ENCODE measurements around the gene KAZN.

The KAZN gene

DNA sequence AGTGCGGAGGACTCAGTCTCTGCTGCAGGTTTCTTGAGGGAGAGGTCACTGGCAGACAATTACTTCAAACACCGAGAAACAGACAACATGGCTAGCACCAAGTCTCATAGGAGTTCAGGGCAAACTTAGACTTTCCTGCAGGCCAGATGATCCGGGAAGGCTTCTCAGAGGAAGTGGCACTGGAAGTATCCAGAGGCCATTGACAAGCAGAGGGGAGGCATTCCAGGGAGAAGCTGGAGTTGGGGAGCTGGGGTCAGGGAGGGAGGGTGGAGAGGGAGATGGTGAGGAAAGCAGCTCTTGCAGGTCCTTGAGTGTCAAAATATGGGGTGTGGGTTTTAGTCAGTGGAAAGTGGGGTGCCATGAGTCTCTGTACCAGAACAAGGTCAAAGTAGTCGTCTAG is 147.9 kb downstream of the KAZN start:
- no peak for DNase-seq

DNA sequence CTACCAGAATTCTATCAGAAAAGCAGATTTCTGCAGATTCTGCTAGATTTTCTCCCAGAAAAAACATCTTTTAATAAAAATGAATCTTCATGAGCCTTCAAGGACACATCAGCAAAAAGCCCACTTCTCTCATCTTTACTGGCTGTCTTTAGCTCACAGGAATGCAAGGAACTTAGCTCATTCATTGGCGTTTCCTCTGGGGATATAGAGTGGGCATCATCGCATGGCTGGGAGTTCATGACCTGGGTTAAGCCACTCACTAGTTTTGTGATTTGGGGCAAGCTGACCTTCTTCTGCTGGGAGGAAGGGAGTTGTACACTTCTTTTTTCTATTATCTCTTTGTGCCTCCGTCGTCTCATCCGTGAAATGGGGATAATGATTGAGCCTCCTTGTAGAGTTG is 149.7 kb downstream of the KAZN start:
- DNase-seq = no peak

DNA sequence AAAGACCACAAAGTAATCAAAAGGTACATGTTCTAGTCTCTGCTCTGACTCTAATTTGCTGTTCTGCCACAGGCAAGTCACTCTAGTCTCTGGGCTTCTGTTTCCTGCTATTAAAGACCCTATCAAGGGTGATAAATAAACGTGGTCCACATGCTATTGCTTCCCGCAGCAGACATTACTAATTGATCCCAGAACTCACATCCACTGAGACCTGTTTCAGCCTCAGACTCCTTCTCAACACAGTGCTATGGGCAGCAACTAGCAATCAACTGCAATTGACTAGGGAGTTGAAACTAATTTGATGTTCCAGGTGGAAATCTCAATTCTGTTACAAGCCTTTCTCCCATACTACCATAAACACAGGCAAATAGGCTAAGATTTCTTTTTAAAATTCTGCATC is 150.5 kb downstream of the KAZN start:
- DNase-seq = no peak

DNA sequence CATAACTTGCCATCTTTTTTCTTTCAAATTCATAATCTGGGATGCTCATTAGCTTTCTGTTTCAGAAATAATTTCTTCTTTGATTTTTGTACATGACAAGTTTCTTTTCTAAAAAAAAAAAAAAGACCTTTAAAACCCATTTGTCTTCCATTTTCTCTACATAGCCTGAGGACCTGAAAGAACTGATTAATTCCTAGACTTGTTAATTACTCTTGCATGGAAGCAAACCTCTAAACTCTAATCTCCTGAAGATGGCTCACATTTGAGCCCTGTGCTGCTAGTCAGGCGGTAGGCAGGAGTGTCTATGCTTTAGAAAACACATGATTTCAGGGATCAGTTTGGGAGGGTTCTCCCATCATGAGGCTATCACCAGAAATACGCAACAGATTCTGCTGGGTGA is 152.0 kb downstream of the KAZN start:
- DNase-seq = no peak

DNA sequence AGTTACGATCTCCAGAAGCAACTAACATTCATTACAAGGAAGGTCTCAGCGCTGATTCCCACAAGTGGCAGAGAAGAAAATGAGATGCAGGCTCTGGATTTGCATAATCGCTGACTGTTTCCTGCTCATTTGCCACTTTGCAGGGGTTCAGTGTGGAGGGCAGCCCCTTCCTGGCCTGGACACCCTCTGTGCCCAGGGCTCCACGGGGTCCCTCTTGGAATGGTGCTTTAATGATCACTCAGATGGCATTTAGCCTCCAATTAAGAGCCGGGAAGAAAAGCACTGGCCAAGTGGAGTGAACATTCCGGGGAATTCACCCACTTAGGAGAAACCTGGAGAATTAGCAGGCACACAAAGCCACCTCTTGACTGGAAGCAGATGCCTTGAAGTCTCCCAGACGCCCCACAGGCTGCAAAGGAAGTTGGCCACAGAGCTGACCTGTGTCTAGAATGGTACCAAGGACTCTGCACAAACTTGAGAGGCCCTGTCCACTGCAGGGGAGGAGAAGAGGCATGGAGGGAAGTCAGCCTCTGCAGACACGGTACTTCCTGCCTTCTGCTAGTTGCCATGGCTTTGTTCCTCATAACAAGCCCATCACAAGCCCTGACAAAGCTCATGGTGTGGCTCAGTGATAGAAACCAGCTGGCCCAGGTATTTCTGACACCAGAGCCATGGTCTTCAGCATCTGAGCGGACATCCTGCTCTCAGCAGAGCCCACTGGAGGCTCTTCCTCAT is 157.2 kb downstream of the KAZN start:
- DNase-seq = no peak

DNA sequence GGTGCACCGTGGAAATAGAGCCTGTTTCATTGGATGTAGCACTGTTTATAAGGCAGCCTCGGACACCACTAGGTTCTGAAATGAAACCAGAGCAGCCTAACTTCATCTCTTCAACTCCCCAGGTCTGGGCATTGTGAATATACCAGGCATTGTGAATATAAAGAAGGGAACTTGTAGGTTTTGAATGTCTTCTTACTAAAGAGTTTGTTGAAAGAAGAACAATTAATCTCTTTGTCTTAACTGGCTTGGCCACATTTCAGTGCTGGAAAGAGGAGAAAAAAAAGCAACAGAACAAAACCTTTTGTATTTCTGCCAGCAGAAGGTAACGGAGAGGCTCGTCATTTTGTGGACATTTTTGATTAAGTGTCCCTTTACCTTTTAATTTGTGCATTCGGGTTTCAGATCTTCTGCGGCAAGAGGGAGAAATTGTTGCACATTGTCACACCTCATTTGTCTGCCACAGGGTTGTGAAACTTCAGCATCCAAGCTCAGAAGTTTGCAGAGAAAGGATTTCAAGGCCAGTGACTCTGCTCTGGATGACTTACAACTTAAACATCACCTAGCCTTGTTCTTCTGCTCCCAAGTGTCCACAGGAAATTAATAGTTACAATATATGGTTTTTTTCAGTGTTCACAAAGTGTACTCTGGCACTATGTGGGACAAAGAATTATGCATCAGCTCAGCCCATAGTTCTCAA is 158.3 kb downstream of the KAZN start:
- no peak for DNase-seq

DNA sequence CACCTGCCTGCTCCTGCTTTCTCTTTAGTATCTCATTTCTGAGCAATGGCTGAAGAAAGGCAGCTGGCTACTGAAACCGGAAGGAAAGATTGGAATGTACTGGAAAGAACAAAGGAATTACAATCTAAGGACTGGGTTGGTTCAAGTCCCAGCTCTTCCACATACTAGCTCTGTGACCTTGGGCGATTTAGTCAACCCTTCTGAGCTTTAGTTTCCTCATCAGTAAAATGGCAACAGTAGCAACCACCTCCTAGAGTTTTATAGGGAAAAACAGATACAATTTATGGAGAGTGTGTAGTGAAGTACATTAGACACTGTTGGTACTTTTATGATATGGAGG is 158.8 kb downstream of the KAZN start:
- no peak for DNase-seq

DNA sequence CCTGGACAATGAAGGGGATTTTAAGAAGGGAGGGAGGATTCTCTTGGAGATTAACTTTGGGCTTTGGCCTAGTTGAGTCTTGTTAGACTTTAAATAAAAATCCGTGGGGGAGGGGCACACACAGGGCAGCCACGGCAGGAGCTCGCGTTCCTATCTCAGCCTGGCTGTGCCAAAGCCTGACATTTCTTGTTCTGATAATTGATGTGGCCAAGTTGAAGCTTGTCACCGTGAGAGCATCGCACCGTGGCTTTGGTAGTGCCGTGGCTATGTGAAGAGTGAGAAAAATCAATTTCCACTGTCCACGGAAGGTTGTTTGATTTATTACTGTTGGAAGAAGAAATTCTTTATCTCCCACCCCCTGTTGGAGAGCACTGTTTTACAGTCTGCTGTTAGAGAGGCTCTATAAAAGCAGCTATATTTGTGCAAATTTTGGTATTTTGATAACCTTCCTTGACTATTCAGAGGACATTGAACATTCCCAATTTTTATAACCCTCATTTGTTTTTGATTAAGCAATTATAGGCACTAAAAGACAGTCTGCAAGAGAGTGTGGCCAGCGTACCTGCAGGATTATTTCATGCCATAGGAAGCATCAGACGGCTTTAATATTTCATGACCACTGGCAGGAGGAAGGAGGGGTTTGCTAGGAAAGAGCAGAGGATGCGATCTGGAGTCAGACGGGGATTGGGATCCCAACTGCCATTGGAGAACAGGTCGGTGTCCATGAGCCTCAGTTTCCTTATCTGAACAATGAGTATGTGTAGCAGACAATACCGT is 160.7 kb downstream of the KAZN start:
- DNase-seq = no peak

DNA sequence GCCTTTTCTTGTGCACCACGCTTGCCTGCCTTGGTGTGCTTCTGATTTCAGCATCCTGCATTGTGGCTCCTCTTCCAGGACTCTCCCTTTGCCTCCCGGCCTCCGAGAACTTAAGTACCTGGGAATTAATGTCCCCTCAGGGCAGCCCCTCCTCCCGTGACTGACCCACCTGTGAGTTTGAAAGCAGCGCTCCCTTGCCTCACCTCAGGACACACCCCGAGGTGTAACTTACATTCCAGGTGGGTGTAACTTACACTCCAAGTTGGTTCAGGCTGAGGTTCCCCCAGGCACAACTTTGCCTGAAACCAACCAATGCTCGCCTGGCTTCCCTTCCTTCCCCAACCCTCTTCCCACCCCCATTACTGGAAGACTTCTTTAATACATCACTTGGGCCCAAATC is 161.4 kb downstream of the KAZN start:
- DNase-seq = no peak

DNA sequence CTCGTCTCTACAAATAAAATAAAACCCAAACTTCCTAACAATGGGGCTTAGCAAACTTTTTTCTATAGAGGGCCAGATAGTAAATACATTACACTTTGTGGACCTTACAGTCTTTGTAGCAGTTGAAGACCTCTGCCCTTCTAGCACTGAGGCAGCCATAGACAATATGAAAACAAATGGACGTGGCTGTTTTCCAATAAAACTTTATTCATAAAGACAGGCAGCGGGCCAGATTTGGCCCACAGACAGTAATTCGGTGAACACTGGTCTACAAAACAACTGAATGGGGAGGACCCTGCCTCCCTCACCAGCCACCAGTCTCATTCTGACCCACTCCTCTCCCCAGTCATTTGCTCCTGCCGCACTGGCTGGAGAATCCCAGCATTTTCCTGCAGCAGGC is 162.3 kb downstream of the KAZN start:
- DNase-seq = no peak

DNA sequence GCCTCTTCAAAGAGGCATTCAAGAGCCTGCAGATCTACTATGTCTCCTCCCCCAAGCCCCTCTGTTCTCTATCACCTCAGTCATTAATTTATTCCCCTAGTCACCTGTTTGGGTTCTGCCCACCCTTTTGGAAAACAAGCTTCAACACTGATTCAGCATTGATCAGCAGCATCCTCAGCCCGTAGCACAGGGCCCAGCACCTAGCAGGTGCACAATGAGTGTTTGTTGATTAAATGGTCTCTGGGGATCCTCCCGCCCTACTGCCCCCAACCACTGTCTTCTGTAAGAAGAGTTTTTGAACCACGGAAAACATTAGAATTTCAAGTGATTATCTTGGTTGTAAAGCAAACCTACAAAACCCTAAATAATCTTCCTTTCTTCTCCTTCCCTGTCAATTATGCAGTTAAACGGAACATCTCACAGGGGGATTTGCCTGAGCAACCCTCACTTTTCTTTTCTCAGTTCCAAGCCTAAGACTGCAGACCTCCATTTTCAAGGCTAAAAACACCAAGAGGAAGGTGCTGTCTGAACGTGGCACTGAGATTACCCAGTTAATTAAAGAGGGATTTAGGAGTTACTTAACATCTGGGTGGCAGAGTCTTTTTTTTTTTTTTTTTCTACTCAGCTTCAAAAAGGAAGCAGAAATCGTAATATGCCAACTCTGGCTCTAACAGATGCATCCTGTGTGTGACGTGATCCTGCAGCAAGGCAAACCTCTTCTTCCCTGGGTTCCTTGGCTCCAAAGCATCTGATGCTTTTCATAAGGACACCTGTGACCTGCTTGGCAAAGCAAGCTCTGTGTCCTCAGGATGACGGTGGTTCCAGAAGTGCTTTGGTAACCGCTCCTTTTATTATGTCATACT is 163.0 kb downstream of the KAZN start:
- DNase-seq = peak; percentile 56

DNA sequence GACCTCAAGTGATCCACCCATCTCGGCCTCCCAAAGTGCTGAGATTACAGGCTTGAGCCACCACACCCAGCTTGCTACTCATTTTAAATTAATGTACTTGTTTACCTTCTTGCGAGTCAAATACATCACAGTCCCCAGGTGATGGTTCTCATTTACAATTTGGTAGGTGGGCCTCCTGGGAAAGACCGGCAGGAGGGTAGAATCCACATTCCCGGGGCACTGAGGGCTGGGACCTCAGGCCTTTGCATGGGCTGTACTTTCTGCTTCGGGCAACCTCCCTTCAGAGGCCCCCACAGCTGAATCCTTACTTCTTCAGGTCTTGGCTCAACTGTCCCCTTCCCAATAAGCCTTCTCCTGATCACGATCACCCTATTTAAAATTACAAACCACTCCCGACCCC is 165.5 kb downstream of the KAZN start:
- no peak for DNase-seq

DNA sequence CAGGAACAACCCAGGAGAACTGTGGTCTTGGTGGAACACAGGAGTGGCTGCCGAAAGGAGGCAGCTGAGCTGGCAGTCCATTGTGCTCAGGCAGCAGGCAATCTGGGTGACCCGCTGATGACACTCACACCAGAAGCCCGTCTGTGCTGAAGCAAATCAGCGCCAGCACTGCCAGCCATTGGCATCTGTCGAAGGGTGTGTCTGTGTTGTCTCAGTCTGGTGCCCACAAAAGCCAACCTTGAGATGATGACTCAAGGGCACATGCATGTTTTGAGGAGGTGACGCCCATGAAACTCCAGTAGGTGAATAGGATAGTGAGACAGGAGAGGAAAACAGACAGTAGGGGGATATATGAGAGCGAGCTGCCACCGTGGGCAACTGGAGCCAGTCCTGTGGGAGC is 167.3 kb downstream of the KAZN start:
- DNase-seq = no peak

DNA sequence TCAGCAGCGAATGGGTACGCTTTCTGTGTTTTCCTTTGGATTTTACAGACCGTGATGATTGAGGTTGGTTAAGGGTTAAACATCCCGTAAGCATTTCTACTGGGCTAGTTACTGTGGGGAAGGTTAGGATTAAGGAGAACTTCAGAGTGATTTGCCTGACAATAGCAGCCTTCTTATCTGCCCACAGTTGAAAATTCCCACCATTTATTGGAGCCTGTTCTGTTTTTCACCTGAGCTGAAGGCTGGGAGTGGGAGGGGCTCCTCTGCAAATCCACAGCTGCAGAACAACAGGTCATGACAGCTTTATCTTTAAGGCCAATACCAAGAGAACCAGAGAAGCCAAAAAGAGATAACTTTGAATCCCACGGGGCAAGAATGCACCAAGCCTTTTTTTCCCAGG is 168.6 kb downstream of the KAZN start:
- no peak for DNase-seq

DNA sequence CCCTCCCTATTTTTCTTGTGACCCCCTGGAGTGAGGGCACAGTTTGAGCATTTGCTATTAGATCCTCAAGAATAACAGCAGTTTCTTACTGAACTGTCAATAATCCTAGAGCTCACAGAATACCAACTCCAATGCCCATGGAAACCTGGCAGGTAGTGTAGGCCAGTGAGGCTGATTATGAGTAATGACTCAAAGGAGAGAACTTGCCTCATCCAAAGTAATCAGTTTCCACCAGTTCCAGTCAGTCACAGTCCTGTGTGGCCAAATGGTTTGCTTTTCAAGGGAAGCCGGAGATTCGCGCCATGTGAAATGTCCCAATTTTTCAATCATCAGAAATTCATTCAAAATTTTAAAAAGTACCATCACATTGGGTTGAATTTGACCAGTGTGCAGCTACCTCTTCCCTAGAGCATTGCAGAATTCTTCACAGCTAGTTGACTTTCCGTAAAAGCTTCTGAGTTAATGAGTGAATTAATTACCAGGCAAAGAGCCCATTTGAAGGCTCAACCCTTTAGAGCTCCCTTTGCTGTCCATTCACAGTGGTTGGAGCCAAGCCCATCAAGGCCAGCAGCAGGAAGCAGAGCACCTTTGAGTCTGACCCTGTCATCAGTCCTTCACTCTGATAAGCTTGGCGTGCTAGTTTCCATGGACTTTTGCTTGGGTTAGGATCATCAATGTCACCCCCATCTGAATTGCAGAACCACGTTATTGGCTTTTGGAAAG is 170.3 kb downstream of the KAZN start:
- no peak for DNase-seq

DNA sequence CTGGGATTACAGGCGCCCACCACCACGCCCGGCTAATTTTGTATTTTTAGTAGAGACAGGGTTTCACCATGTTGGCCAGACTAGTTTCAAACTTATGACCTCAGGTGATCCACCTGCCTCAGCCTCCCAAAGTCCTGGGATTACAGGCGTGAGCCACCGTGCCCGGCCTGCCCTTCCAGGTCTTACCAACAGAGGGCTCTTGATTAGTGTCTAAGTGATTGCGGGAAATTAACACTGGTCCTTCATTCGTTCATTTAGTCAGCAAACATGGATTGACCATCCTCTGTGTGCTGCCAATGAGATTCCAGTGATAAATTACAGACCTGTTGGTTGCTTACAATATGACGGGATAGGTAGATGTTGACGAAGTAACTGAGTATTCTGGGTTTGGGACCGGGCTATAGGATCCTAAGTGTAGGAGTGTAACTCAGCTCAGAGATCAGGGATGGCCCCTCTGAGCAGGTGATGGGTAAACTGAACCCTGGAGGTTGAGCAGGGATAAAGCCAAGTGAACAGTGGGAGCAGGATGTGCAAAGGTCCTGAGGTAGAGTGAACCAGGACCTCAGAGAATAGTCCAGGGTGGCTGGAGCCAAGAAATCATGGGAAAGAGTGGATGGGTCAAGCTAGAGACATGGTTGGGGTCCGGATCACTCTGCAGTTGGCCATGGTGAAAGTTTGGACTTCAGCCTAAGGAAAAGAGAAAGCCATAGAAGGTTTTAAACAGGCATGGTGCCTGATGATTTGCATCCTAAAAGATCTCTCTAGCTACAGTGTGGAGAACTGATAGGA is 171.2 kb downstream of the KAZN start:
- no peak for DNase-seq

DNA sequence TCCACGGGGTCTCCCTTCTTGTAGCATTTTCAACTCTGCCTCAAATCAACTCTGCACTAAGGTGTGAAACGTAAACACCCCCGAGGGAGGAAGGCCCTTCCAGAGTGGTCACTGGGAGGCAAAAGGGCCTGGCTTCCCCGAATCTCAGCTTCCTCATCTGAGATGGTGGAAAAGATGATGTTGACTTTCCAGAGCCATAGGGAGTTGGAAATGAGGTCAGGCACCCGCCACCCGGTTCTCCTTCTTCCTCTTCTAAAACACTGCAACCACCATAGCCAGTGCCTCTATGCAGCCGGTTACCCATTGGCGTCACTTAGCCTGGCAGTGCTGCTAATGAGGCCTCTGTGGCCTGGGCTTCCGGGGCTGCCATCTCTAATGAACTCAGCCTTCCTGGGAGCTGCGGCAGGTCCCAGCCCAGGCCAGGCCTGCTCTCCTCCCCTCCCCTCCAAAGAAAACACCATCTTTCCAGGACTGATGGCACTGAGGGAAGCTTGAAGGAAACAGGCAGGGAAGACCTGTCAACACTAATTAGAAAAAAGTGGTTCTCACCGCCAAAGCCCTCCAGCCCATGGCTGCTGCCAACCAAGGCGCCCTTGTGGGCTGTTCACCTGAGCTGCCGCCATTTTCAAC is 175.0 kb downstream of the KAZN start:
- DNase-seq = no peak

DNA sequence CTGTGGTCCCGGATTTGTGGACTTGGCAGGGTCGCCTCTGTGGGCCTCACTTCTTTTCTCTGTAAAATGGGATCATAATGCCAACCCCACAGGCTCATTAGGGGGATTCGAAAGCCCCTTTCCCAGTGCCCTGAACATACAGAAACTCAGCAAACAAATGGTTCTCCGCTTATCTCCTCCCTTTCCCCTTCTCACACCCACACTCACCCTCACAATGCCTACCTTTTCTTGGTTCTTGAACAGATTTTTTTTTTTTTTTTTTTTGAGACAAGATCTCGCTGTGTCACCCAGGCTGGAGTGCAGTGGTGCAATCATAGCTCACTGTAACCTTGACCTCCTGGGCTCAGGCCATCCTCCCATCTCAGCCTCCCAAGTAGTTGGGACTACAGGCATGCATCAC is 175.7 kb downstream of the KAZN start:
- no peak for DNase-seq

DNA sequence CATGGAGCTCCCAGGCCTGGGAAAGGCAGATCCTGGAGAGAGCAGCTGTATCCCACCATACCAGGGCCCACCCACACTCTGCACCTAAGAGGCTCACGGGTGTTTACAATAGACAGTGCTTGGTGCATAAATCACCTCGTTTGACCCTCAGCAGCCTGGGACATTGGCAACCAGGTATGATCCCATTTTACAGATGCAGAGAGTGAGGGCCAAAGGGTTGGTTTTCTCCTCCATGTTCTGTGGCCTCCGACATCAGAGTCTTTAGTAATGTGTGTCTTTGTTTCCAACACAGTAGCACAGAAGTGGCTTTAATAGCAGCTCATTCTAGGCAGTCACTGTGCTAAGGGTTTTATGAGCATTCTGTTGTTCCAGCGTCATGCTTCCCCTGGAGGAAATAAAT is 176.5 kb downstream of the KAZN start:
- DNase-seq = no peak

DNA sequence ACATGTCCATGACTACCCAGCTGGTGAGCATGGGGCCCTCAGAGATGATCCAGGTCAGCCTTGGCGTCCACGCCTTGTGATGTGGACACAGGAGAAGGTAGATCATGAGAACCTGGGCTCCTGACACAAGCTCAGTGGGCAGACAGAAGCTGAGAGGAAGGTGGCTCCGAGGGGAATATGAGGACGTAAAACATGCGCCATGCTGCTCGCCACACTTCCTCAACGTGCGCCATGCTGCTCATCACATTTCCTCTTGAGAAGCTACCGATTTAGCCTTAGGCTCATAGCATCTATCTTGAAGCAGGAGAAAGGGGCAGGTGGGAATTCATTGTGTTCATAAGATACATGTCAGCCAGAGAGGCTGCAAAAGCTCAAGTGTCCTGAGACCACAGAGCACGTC is 176.9 kb downstream of the KAZN start:
- DNase-seq = no peak

Measured in NCI-H345 (cell line).